Activated CD8-positive, alpha-beta memory T cell treated with anti-CD3 and anti-CD28 coated beads for 4 hours (primary cell): ENCODE data around the gene MAN2B2.
"Not testable (repeated sequence)": the region's sequence is repeated elsewhere in the genome, so short reads cannot be mapped to it uniquely, and the experiment has no call there.

Experiments
- DNase-seq, 2 donors: peaks; one replicate each; pipeline ENCODE4 v3.0.0-alpha.2; 2020; ENCODE audit warnings: low read depth in 2 of 2

Gene MAN2B2

DNA sequence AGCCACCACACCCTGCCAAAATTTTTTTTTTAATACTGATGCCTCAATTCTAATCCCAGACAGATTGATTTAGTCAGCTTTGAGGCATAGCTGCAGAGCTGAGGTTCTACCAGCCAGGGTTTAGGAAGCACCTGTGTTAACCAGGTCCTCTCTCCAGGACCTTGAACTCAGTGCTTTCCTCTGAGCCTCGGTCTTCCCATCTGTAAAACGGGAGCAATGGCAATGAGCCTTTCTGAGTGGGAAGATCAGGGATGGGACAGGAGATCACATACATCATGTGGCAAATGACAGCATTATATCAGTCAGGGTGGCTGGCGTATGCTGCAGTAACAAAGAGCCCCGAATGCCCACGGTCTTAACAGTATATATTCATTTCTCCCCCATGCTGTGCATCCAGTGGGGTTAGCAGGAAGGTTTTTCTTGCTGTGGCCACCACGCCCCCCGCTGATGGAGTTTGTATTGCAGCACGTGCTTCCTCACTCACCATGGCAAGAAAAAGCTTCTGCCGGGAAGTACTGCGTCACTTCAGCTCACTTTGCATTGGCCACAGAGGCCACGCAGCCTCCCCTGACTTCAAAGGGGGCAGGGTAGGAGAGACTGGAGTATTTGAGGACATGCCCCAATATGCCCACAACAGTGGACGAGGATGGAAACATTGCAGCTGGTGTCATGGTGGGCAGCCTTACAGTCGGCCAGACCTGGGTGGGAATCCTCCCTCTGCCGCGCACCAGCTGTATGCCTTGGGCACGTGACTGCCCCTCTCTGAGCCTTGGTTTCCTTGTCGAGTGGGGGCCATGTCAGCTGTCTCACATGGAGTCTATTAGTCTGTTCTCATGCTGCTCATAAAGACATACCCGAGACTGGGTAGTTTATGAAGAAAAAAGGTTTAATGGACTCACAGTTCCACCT lies 41.4 kb downstream of the MAN2B2 start:
- DNase-seq = no peak

DNA sequence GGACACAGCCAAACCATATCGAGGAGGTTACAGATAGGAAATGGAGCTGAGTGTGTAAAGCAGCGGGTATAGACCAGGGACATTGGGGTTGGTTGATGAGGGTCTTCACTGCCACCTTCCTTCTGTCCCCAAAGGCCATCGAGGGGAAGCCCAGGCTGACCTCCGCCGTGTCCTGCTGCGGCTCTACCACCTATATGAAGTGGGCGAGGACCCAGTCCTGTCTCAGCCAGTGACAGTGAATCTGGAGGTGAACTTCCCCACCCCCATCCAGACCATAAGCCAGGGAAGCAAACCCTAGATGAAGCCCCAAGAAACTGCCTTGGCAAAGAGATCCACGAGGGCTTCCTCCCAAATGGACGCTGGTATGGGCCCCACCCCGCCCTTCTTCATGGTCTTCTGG lies 42.3 kb downstream of the MAN2B2 start:
- DNase-seq = no peak

DNA sequence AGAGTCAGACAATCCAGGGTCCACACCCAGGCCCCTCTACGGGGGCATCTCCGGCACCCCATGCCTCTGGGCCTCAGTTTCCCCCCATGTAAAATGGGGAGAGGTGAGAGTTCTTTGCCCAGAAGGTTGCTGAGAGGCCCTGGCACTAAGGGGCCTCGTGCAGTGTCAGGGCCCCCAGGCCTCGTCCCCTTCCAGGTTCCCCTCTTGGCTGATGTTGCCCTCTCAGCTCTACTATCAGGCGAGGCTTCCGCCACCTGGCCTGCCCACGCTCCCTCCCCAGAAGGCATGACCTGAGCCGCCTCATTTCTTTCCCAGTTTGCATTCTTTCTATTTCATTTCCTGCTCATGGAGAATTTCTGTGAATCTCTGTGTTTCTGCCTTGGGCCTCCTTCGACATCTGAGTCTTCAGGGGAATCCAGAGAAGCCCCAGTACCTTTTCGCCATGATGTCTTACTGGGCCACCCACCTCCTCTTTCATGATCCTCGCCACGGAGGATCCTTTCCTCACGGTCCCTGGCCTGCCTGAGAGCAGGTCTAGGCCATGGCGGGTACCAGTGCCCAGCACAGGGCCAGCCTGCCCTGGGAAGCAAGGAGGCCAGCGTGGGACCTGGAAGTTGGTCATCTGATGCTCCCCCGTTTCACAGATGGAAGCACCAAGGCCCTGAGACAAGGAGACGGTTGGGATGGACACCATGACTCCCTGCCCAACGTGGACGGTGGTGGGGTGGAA lies 43.6 kb downstream of the MAN2B2 start:
- no peak for DNase-seq

DNA sequence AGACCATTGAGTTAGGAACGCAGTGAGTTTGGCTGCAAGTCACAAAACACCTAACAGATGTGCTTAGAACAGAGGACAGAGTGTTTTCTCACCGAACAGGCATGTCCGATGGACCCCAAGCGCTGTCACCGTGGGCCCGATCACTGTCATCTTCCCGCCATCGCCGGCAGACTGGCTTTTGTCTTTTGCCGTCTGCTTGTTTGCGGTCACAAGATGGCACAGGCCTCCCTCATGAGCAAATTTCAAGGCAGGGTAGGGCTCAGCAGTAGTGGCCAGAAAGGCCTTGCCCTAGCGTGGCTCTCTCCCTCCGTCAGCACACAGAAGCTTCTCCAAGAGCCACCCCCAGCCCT lies 44.1 kb downstream of the MAN2B2 start:
- DNase-seq = no peak

DNA sequence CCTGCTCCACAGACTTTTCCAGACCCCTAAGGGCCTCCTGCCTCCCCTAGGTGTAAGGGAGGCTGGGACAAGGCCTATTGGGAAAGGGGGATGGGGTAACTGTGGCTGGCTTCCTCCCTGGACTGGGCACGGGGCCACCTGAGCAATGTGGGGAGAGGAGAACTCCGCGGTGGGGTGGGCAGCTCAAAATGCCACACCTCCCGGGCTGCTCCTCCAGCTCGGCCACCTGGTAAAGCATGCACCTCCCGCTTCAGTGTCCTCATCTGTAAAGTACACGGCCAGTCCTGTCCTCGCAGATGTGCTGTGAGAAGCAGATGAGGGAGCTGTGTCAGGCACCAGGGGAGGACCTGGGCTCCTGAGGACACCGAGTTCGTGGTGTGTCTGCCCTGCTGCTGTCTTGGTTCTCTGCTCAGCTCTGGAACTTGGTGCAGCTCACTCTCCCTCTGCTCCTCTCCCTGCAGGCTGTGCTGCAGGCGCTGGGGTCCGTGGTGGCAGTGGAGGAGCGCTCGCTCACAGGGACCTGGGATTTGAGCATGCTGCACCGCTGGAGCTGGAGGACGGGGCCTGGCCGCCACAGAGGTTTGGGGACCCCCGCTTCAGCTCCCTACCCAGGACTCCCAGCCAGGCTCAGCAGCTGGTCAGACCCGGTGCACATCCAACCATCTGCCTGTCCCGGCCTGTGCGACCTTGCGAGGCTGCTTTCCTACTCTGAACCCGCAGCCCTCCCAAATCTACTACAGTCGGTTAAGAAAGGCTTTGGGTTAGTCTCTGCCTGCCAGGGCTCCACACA lies 44.7 kb downstream of the MAN2B2 start:
- DNase-seq = no peak

DNA sequence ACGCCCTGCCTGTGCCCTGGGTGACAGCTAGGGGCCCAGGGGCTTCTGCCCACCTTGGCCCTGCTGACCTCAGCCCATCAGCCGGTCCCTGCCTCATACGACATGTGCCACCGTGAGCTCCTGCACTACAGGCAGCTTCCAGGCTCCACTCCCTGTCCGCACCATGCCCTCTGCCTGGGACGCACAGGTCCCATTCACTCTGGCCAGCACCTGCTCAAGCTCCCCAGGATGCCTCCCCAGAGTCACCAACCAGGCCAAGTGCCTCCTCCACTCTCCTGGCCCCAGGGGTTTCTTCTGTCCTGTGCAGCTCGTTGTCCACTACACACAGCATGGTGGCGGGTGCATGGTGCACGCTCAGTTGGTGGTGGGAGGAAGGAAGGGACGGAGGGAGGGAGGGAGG lies 45.3 kb downstream of the MAN2B2 start:
- no peak for DNase-seq

DNA sequence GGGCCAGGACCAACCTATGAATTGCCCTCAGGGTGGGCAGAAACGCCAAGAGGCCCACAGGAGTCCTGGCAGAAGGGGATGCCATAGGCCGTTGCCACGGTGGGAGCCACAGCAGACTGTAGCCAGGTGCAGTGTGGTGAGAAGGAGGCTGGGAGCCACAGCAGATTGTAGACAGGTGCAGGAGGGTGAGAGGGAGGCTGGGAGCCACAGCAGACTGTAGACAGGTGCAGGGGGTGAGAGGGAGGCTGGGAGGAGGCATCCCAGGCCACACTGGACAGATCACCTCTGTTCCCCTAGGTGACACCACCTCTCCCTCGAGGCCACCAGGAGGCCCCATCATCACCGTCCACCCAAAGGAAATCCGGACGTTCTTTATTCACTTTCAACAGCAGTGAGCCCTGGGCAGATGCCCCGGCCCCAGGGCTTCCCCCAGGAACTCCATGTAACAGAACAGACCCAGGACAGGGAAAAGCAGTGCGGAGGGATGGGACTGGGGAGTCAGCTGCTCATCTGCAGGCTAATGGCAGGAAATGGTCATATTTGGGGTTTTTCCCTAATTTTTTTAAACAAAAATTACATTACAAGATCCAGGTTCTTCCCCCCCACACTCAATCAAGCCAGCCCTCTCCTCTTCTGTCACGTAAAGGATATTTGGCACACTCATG lies 46.0 kb downstream of the MAN2B2 start:
- DNase-seq = no peak

DNA sequence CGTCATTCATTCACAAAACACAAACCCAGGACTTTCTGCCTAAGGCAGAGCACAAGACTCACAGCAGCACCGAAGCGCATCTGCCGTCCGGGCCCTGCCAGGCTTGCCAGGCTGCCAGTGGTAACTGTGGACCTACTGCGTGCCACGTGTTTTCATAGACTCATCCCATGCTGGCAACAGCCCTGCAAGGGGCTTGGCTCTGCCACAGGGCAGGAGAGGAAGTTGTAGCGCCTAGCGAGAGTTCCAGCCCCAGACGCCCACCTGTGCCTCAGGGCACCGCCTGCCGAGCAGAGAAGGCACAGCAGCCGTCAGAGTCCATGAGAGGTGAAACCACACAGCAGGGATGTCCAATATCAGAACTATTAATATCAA lies 46.6 kb downstream of the MAN2B2 start:
- no peak for DNase-seq

DNA sequence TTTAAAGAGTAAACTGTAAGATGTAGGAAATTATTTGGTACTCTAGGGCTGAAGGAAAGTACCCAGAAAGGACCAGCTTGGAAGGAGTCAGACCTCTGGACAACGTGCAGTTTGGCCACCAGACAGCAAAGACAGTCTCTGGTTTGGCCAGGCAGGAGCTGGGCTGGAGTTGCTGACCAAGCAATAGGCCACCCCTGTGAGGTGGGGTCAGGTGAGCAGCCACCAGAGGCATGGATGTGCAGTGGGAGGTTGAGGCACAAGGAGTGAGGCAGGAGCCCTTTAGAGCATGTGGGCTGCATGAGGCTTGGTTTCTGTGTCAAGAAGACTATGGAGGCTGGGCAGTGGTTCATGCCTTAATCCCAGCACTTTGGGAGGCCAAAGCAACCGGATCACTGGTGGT lies 47.8 kb downstream of the MAN2B2 start:
- DNase-seq = no peak

DNA sequence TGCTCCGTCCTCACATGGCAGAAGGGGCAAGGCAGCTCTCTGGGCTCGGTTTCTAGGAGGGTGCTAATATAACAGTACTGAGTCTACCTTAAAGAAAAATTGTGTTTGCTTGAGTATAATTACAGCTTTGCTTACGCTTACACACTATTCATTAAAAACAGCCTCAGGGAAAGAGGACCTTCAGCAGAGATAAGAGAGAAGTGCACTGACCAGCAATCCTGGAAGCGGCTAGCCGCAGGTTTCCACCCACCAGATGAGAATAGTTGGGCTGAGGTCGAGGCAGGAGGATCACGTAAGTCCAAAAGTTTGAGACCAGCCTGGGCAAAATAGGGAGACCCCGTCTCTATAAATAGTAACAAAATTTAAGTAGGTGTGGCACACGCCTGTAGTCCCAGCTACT lies 50.3 kb downstream of the MAN2B2 start:
- DNase-seq = no peak

DNA sequence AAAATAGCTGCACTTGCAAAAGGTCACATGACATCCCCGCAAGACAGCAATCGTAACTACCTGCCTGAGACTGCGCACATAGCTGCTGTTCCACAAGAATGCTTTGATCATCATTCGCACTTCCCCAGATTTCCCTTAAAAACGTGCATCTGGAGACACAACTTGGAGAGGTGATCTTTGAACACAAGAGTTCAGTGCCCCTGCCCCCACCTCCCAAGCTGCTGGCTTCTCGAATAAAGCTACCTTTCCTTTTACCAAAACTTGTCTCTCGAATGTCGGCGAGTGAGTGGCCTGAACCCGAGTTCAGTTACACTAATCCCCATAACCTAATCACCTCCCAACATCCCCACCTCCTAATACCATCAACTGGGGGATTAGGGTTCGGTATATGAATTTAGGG lies 51.1 kb downstream of the MAN2B2 start:
- no peak for DNase-seq

DNA sequence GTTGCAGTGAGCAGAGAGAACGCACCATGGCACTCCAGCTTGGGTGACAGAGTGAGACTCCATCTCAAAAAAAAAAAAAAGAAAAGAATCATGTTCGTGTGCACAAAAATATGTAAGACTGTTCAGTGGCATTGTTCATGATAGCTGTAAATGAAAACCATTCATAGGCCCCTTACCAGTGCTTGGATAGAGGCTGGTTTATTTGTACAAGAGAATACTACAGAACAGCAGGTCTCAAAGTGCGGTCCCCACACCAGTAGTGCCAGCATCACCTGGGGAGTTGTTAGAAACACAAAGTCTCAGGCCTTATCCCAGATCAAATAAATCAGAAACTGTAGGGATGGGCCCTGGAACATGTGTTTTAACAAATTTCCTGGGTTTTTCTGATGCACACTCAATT lies 52.8 kb downstream of the MAN2B2 start:
- no peak for DNase-seq

DNA sequence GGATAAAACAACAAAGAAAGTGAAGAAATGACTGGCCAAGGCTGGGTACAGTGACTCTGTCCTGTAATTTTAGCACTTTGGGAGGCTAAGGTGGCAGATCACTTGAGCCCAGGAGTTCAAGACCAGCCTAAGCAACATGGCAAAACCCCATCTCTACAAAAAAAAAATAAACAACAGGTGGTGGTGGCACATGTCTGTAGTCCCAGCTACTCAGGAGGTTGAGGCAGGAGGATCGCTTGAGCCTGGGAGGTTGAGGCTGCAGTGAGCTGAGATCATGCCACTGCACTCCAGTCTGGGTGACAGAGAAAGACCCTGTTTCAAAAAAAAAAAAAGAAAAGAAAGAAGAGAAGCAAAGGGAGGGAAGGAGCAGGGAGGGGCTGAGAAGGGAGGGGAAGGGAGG lies 53.5 kb downstream of the MAN2B2 start:
- not testable (repeated sequence) for DNase-seq

DNA sequence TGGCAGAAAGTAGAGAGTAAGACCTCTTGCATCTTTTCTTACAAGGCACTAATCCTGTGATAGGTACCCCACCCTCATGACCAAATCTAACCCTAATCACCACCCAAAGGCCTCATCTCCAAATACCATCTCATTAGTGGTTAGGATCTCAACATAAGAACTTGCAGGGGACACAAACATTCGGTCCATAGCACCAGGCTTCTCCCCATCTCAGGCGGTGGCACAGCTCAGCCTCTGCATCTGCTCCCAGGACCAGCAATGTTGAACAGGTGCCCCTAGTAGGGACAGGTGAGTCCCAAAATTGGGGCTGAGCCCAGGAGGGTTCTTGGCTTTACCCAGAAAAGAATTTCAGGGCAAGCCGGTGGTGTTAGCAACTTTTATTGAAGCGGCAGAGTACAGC lies 57.1 kb downstream of the MAN2B2 start:
- DNase-seq = no peak

DNA sequence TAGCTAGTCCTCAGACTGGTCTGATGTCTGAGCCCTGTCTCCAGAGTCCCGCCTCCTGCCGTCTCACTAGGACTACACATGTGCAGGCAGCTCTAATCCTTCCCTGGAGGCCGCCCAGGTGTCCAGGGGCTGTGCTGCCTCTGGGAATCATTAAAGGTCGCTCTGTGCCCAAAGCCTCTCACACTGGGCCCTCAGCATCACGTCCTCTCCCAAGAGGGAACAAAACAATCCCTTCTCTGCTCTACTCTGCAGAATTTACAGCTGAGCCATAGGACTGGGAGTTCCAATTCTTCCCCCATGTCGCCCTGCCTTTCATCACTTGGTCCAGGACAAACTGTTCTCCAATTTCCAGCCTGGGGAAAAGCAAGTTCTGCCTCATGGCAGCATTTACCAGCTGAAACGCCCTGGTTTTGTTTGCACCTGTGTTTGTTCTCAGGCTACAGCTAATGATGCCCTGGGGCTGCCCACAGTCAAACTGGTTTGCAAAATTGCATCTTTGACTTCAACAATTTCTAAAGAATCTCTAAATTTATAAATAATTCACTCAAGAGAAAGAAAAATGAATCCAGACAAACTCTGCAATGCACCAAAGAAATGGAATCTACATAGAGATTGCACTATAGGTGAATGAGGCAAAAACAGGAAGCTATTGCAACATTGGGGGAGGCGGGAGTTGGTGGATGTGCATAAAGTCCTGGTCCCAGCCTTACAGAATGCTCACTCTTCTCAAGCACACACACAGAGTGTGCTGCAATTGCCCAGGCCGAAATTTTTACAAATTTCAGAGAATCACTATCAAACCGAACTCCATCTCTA lies 58.3 kb downstream of the MAN2B2 start:
- DNase-seq = no peak

DNA sequence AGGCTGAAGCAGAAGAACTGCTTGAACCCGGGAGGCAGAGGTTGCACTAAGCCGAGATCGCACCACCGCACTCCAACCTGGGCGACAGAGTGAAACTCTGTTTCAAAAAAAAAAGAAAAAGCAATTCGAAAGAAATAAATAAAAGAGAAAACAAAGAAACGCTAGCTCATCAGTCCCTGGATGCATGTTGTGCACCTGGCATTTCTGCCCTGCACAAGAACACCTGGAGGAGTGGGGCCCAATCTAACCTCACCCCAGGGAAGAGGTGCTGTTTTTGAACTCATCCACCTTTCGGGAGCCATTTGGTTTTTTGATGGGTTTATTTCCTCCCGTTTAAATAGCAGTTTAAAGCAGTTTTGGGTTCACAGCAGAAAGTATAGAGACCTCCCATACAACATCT lies 59.8 kb downstream of the MAN2B2 start:
- no peak for DNase-seq

DNA sequence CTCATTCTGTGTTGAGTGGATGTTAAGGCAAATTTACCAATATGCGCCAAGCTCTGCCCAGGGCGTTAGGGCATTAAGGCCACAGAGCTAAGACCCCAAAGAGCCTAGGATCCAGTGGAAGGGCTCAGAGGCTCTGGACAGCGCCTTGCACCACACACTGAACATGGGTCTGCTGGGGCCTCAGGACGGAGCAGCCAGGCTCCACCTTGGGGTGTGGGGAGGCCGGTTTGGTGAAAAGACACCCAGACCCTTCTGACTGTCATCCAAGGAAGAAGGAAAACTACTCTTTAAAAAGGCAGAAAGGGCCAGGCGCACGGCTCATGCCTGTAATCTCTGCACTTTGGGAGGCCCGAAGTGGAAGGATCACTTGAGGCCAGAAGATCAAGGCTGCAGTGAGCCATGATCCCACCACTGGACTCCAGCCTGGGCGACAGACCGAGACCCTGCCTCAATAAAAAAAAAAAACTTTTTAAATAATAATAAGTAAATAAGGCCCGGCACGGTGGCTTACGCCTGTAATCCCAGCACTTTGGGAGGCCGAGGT lies 64.2 kb downstream of the MAN2B2 start:
- no peak for DNase-seq

DNA sequence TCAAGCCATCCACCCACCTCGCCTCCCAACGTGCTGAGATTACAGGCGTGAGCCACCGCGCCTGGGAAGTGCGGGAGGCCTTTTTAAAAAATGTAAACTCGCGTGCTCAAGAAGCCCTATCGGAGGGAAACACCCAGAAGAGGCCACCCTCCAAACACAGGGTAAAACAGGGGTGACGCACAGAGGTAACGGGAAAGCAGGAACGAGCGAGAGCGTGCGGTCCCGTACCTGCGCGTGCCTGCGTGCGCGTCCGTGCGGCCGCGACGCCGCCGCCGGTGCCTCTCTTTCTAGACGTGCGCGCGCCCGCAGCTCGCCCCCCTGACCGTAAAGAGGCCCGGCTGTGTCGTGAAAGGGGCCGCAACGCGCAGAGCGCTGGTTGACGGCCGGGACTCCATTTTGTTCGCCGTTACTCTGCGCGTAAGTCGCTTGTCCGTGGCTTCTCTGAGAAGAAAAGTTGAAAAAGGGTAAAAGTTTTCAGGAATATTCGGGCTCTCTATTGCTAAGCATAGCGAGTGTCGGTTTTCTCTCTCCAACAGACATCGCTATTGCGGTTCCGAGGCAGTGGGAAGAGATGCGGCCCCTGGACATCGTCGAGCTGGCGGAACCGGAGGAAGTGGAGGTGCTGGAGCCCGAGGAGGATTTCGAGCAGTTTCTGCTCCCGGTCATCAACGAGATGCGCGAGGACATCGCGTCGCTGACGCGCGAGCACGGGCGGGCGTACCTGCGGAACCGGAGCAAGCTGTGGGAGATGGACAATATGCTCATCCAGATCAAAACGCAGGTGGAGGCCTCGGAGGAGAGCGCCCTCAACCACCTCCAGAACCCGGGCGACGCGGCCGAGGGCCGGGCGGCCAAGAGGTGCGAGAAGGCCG lies 65.5 kb downstream of the MAN2B2 start, which contains the start of gene MRFAP1:
Gene MRFAP1 (plus strand): TSS at position 394 of the 872 bp plus-strand sequence. CDS start 178 bp downstream, at position 572.
- peak; percentile 85 to 87 for DNase-seq

DNA sequence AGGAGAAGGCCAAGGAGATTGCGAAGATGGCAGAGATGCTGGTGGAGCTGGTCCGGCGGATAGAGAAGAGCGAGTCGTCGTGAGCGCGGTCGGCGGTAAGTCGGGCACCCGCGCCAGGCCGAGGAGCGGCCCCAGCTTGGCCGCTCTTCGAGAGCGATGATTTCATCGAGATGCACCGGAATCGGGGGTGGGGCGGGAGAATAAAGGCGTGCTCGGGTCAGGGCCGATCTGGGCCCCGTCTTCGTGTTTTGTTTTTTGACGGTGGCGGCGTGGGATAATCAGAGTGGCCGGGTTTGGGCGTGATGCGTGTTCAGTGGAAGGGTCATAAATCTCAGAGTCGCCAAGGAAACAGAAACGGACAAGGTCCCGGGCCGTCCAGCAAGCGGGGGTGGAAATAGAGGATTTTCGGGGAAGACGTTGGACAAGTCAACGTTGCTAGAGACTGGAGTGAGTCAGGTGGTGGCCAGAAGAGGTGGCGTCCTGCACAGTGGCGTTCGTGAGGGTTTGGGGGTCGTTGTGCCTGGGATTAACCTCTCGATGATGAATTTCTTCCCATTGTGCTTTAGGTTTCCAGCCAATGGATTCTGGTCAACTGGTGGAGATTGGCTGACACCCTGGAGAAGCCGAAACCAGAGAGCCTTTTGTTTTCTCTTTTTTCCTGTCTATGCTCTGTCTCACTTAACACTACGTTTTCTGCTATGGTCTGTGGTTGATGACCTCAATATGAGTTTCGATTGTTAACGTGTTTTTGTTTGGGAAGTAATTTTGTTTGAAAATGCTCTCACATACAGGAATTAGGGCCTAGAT lies 66.4 kb downstream of the MAN2B2 start:
- peak in 1 of 2 donors; percentile 28 for DNase-seq
